HEK293 (cell line): ENCODE measurements around the gene PAX7.

Experiments used
- CTCF ChIA-PET: fragments of 350-600 bp; formaldehyde crosslinking; extraction: SDS; loops from one replicate; lab custom pipeline; 2021; ENCODE audit warnings: antibody characterized with exemption; lab: Yijun Ruan, JAX
- POLR2A ChIA-PET: fragments of 300-600 bp; formaldehyde crosslinking; extraction: SDS; loops from one replicate; lab custom pipeline; 2020; ENCODE audit warnings: antibody characterized with exemption, inconsistent platforms; lab: Yijun Ruan, JAX
- H3K27ac ChIP-seq: fragments of 200-500 bp; sonication (Bioruptor generic); 2 replicates; pipeline ENCODE4 v1.5.1; 2014; ENCODE audit warnings: low read depth, low read length, control low read depth, inconsistent platforms; ENCODE audit errors: extremely low read depth
- H3K36me3 ChIP-seq, 2 experiments: fragments of 200-500 bp in 1 of 2; sonication (Bioruptor generic) in 1 of 2; 1 replicate in 1 of 2; 2 replicates in 1 of 2; pipeline ENCODE4 v1.5.1; 2014 to 2017; ENCODE audit warnings: inconsistent platforms in 2 of 2, low read length in 2 of 2; ENCODE audit not compliant: control insufficient read depth in 2 of 2, insufficient read depth in 1 of 2
- H3K4me1 ChIP-seq: fragments of 200-500 bp; sonication (Bioruptor generic); 2 replicates; pipeline ENCODE4 v1.5.1; 2014; ENCODE audit warnings: mild to moderate bottlenecking, low read length, inconsistent platforms; ENCODE audit not compliant: control insufficient read depth, insufficient read depth
- H3K4me3 ChIP-seq: 2 replicates; pipeline ENCODE4 v1.5.1; 2011; ENCODE audit warnings: low read depth, mild to moderate bottlenecking, control low read depth, low read length, moderate library complexity
- H3K9me3 ChIP-seq: fragments of 200-500 bp; sonication (Bioruptor generic); 2 replicates; pipeline ENCODE4 v1.5.1; 2014; ENCODE audit warnings: low read depth, low read length, inconsistent platforms; ENCODE audit not compliant: control insufficient read depth, insufficient read depth
- YY2 ChIP-seq: fragments of 450-650 bp; formaldehyde crosslinking; IDR thresholded peaks from 2 replicates; pipeline ENCODE4 v1.5.1; 2016; ENCODE audit warnings: missing biosample characterization, missing genetic modification characterization
- ZBTB48 ChIP-seq: fragments of 450-650 bp; formaldehyde crosslinking; IDR thresholded peaks from 2 replicates; pipeline ENCODE4 v1.5.1; 2016; ENCODE audit warnings: missing biosample characterization, missing genetic modification characterization
- ZBTB7A ChIP-seq: fragments of 450-650 bp; formaldehyde crosslinking; IDR thresholded peaks from 2 replicates; pipeline ENCODE4 v1.5.1; 2016; ENCODE audit warnings: low read depth, missing biosample characterization, missing genetic modification characterization
- ZBTB8A ChIP-seq: fragments of 450-650 bp; formaldehyde crosslinking; IDR thresholded peaks from 2 replicates; pipeline ENCODE4 v1.5.1; 2016; ENCODE audit warnings: missing biosample characterization, missing genetic modification characterization
- ZNF132 ChIP-seq: fragments of 450-650 bp; formaldehyde crosslinking; IDR thresholded peaks from 2 replicates; pipeline ENCODE4 v1.5.1; 2017; ENCODE audit warnings: missing biosample characterization, missing genetic modification characterization, borderline replicate concordance
- ZNF140 ChIP-seq: fragments of 450-650 bp; formaldehyde crosslinking; IDR thresholded peaks from 2 replicates; pipeline ENCODE4 v1.5.1; 2016; ENCODE audit warnings: missing biosample characterization, missing genetic modification characterization
- ZNF23 ChIP-seq: fragments of 450-650 bp; formaldehyde crosslinking; IDR thresholded peaks from 2 replicates; pipeline ENCODE4 v1.5.1; 2016; ENCODE audit warnings: missing biosample characterization, missing genetic modification characterization, borderline replicate concordance
- ZNF24 ChIP-seq: fragments of 450-650 bp; formaldehyde crosslinking; IDR thresholded peaks from 2 replicates; pipeline ENCODE4 v1.5.1; 2016; ENCODE audit warnings: missing biosample characterization, missing genetic modification characterization
- ZNF274 ChIP-seq, 2 experiments: fragments of 200-500 bp in 1 of 2; fragments of 450-650 bp in 1 of 2; sonication (Bioruptor generic) in 1 of 2; formaldehyde crosslinking in 1 of 2; IDR thresholded peaks; 2 replicates each; pipeline versions ENCODE4 v1.5.1 to v1.6.1; 2014 to 2016; ENCODE audit warnings: borderline replicate concordance in 1 of 2, inconsistent platforms in 1 of 2, low read length in 1 of 2, missing biosample characterization in 1 of 2, missing genetic modification characterization in 1 of 2
- ZNF335 ChIP-seq: fragments of 450-650 bp; formaldehyde crosslinking; conservative IDR thresholded peaks from 2 replicates; pipeline ENCODE4 v1.5.1; 2016; ENCODE audit warnings: missing biosample characterization, missing genetic modification characterization
- ZNF341 ChIP-seq: fragments of 450-650 bp; formaldehyde crosslinking; IDR thresholded peaks from 2 replicates; pipeline ENCODE4; 2016; ENCODE audit warnings: low read depth, missing biosample characterization, missing genetic modification characterization
- ZNF473 ChIP-seq: fragments of 450-650 bp; formaldehyde crosslinking; IDR thresholded peaks from 2 replicates; pipeline ENCODE4 v1.5.1; 2017; ENCODE audit warnings: missing biosample characterization, missing genetic modification characterization
- ZNF621 ChIP-seq: fragments of 450-650 bp; formaldehyde crosslinking; IDR thresholded peaks from 2 replicates; pipeline ENCODE4 v1.5.1; 2017; ENCODE audit warnings: missing biosample characterization, missing genetic modification characterization
- ZNF626 ChIP-seq: fragments of 450-650 bp; sonication (Bioruptor Pico); formaldehyde crosslinking; IDR thresholded peaks from 2 replicates; pipeline ENCODE4 v1.5.1; 2018; ENCODE audit warnings: missing biosample characterization, missing genetic modification characterization, inconsistent platforms
- ZNF654 ChIP-seq: fragments of 450-650 bp; formaldehyde crosslinking; IDR thresholded peaks from 2 replicates; pipeline ENCODE4 v1.5.1; 2016; ENCODE audit warnings: low read depth, missing biosample characterization, missing genetic modification characterization
- ZNF664 ChIP-seq: fragments of 450-650 bp; formaldehyde crosslinking; IDR thresholded peaks from 2 replicates; pipeline ENCODE4 v1.5.1; 2016; ENCODE audit warnings: missing biosample characterization, missing genetic modification characterization
- ZNF777 ChIP-seq: fragments of 450-650 bp; formaldehyde crosslinking; IDR thresholded peaks from 2 replicates; pipeline ENCODE4 v1.5.1; 2017; ENCODE audit warnings: missing biosample characterization, missing genetic modification characterization, borderline replicate concordance
- ZNF785 ChIP-seq: fragments of 450-650 bp; formaldehyde crosslinking; IDR thresholded peaks from 2 replicates; pipeline ENCODE4 v1.5.1; 2016; ENCODE audit warnings: missing biosample characterization, missing genetic modification characterization
- ZSCAN23 ChIP-seq: fragments of 450-650 bp; formaldehyde crosslinking; IDR thresholded peaks from 2 replicates; pipeline ENCODE4 v1.5.1; 2016; ENCODE audit warnings: missing biosample characterization, missing genetic modification characterization
- TF ChIP-seq, protein P1 (sequence below): fragments of 450-650 bp; formaldehyde crosslinking; IDR thresholded peaks from 2 replicates; pipeline ENCODE4 v1.5.1; 2016; ENCODE audit warnings: missing biosample characterization, missing genetic modification characterization
- TF ChIP-seq, protein P2 (sequence below): fragments of 450-650 bp; formaldehyde crosslinking; IDR thresholded peaks from 2 replicates; pipeline ENCODE4 v1.5.1; 2016; ENCODE audit warnings: missing biosample characterization, missing genetic modification characterization, borderline replicate concordance
- TF ChIP-seq, protein P3 (sequence below): fragments of 450-650 bp; formaldehyde crosslinking; IDR thresholded peaks from 2 replicates; pipeline ENCODE4 v1.5.1; 2017; ENCODE audit warnings: missing biosample characterization, missing genetic modification characterization
- TF ChIP-seq, protein P4 (sequence below): fragments of 450-650 bp; formaldehyde crosslinking; IDR thresholded peaks from 2 replicates; pipeline ENCODE4 v1.5.1; 2017; ENCODE audit warnings: missing biosample characterization, missing genetic modification characterization
- TF ChIP-seq, protein P5 (sequence below): fragments of 450-650 bp; formaldehyde crosslinking; optimal IDR thresholded peaks from 2 replicates; pipeline ENCODE3; 2016; ENCODE audit warnings: missing biosample characterization, mild to moderate bottlenecking, missing genetic modification characterization

The PAX7 gene

DNA sequence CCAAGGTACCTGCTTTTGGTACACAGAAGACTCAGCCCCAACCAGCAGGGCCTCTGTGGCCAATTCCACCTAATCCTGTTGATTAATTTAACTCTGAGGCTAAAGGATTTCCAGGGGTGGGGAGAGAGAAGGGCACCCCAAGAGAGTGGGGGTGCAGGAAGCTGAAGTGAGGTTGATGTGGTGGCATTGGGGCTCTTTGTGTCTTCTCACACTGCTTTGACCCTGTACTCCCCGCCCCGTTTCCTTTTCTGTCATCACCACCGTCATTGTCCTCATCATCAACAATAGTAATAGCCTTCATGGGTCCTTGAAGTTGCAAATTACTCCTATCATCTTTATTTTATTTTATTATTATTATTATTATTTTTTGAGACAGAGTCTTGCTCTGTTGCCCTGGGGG, 55.9 kb downstream of the PAX7 start (continued):
- TF ChIP-seq ZNF335 (tag by site-specific recombination) (no peak), ZBTB7A (tag by site-specific recombination) (no peak), YY2 (no peak), ZNF621 (no peak), ZNF132 (tag by site-specific recombination) (no peak)
- TF ChIP-seq, protein P1, sequence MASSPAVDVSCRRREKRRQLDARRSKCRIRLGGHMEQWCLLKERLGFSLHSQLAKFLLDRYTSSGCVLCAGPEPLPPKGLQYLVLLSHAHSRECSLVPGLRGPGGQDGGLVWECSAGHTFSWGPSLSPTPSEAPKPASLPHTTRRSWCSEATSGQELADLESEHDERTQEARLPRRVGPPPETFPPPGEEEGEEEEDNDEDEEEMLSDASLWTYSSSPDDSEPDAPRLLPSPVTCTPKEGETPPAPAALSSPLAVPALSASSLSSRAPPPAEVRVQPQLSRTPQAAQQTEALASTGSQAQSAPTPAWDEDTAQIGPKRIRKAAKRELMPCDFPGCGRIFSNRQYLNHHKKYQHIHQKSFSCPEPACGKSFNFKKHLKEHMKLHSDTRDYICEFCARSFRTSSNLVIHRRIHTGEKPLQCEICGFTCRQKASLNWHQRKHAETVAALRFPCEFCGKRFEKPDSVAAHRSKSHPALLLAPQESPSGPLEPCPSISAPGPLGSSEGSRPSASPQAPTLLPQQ = no peak

DNA sequence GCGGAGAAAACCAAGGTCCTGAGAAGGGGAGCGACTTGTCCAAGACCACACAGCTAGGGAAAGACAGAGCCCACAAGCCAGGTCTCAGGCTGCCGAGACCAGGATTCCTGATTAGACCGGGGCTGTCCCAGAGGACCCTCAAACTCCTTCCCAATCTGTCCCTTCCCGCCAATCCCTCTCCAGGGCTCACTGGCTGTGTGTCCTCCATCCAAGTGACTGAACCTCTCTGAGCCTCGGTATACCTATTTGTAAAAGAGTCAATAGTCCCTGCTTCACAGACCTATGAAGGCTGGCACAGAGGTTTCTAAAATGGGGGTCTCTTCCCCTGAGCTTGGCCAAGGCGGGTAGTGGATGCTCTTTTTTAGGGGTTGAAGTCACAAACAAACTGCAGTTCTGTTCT, 56.6 kb downstream of the PAX7 start:
- H3K4me1 ChIP-seq = no peaks in the 10 kb centered on the region
- TF ChIP-seq, protein P2, sequence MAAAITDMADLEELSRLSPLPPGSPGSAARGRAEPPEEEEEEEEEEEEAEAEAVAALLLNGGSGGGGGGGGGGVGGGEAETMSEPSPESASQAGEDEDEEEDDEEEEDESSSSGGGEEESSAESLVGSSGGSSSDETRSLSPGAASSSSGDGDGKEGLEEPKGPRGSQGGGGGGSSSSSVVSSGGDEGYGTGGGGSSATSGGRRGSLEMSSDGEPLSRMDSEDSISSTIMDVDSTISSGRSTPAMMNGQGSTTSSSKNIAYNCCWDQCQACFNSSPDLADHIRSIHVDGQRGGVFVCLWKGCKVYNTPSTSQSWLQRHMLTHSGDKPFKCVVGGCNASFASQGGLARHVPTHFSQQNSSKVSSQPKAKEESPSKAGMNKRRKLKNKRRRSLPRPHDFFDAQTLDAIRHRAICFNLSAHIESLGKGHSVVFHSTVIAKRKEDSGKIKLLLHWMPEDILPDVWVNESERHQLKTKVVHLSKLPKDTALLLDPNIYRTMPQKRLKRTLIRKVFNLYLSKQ (tag by site-specific recombination) = no peak
- TF ChIP-seq, protein P3, sequence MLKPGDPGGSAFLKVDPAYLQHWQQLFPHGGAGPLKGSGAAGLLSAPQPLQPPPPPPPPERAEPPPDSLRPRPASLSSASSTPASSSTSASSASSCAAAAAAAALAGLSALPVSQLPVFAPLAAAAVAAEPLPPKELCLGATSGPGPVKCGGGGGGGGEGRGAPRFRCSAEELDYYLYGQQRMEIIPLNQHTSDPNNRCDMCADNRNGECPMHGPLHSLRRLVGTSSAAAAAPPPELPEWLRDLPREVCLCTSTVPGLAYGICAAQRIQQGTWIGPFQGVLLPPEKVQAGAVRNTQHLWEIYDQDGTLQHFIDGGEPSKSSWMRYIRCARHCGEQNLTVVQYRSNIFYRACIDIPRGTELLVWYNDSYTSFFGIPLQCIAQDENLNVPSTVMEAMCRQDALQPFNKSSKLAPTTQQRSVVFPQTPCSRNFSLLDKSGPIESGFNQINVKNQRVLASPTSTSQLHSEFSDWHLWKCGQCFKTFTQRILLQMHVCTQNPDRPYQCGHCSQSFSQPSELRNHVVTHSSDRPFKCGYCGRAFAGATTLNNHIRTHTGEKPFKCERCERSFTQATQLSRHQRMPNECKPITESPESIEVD (tag by site-specific recombination) = no peak
- TF ChIP-seq ZNF473 (tag by site-specific recombination) (no peak), ZNF777 (tag by site-specific recombination) (no peak), ZNF626 (no peak), ZNF785 (tag by site-specific recombination) (no peak), ZSCAN23 (tag by site-specific recombination) (no peak), ZNF341 (tag by site-specific recombination) (no peak), ZNF24 (no peak), ZNF132 (tag by site-specific recombination) (no peak), ZNF23 (no peak), ZBTB8A (tag by site-specific recombination) (no peak), ZNF664 (no peak), ZNF654 (no peak), ZBTB48 (tag by site-specific recombination) (no peak), ZNF140 (tag by site-specific recombination) (no peak), ZNF274 (IDR thresholded peaks at IDR 0.05; ENCODE audit: low read length) (no peak), ZNF274 (tag by site-specific recombination; IDR thresholded peaks at IDR 0.05; ENCODE audit: borderline replicate concordance) (no peak)
- TF ChIP-seq, protein P4, sequence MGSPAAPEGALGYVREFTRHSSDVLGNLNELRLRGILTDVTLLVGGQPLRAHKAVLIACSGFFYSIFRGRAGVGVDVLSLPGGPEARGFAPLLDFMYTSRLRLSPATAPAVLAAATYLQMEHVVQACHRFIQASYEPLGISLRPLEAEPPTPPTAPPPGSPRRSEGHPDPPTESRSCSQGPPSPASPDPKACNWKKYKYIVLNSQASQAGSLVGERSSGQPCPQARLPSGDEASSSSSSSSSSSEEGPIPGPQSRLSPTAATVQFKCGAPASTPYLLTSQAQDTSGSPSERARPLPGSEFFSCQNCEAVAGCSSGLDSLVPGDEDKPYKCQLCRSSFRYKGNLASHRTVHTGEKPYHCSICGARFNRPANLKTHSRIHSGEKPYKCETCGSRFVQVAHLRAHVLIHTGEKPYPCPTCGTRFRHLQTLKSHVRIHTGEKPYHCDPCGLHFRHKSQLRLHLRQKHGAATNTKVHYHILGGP = no peak
- TF ChIP-seq, protein P5, sequence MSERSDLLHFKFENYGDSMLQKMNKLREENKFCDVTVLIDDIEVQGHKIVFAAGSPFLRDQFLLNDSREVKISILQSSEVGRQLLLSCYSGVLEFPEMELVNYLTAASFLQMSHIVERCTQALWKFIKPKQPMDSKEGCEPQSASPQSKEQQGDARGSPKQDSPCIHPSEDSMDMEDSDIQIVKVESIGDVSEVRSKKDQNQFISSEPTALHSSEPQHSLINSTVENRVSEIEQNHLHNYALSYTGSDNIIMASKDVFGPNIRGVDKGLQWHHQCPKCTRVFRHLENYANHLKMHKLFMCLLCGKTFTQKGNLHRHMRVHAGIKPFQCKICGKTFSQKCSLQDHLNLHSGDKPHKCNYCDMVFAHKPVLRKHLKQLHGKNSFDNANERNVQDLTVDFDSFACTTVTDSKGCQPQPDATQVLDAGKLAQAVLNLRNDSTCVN (tag by site-specific recombination) = no peak
- TF ChIP-seq, all 188 proteins: peak for 0
- no peak overlapping the region for H3K4me3 ChIP-seq
- no peaks in the 10 kb centered on the region for H3K36me3 ChIP-seq
- CTCF ChIA-PET = interaction anchor here (11.2 kb wide), 1 partner anchor 88 kb away, joined by 145 read pairs; no protein-coding TSS in a partner anchor
- H3K9me3 ChIP-seq = no peaks in the 10 kb centered on the region
- H3K27ac ChIP-seq = no peak overlapping the region
- POLR2A ChIA-PET = no interaction called here
